ENCODE measurements around the gene MEGF6.

MEGF6 gene

DNA sequence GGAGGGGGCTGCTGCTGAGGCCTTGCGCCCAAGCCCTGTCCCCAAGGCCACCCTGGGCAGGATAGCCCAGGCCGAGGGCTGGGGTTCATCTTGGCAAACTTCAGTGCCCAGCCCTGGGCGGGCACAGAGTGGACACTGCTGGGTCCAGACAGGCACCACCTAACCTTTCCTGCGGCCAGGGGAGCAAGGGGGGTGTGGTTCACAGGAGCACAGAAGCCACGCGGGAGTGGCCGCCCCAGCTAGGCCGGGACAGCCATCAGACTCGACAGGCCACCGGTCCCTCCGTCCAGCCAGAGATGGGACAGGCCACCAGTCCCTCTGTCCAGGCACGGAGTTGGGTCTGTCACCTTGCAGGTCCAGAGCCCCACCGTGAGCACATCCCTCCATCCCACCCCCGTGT lies 127.9 kb downstream of the MEGF6 start:
- no peak for DNase-seq (ENCODE audit: low spot score)

DNA sequence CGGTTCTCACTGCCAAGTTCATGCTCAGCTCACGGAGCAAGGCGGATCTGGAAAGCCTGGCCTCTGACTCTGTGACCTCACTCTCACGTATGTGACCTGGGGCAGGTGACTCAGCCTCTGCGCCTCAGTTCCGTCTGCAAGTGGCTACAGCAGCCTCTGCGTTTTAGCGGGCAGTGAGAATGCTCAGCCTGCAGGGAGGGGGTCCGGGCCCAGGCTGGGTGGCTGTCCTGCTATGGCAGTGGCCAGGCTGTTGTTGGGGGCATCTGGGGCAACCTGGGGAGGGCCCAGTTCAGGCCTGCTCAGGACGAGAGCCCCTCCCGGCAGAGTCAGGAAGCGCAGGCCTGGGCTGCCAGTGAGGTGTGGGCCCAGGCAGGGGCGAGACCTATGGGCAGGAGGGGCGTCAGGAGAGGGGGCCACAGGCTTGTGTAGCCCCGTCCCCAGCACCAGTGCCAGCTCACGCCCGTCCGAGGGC lies 128.9 kb downstream of the MEGF6 start:
- no peak for DNase-seq (ENCODE audit: low spot score)

DNA sequence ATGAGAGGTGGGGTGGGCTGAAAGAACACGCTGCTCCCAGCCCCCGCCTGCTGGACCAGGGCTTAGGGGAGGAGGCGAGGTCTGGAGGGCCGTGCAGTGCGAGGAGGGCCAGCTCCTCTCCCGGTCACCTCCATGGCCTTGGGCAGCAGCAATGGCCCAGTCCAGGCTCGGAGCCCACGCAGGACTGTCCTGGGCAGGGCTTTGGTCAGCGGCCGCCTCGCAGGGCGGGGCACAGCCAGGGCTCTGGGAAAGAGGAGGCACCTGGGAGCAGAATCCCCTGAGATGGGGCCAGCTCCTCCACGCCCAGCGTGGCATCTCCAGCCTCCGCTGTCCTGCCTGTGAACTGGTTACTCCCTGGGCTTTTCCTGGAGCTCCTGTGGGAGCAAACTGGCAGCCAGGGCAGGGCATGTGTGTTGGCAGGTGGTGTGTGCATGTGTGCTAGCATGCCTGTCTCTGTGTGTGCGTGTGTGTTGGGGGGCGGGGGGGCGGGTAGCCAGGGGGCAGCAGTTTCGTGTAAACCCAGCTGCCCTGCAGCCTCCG lies 129.4 kb downstream of the MEGF6 start:
- no peak for DNase-seq (ENCODE audit: low spot score)

DNA sequence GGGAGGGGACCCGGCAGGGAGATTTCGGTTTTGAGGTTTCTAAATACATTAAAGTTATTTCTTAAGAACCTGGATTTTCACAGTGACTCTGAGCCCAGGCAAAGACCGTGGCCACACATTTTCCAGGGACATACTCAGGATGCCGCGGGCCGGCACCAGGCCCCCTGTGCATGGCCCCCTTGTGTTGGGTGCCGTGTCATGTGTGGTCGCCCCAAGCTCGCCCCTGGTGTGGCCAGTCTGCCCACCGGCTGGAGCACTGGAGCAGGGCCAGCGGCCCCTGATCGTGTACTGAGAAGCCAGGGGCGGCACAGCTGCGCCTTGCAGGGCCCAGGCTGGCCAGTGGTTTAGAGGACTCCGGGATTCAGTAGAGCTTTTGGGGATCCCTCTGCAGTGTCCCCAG lies 130.3 kb downstream of the MEGF6 start:
- DNase-seq (ENCODE audit: low spot score): no peak

DNA sequence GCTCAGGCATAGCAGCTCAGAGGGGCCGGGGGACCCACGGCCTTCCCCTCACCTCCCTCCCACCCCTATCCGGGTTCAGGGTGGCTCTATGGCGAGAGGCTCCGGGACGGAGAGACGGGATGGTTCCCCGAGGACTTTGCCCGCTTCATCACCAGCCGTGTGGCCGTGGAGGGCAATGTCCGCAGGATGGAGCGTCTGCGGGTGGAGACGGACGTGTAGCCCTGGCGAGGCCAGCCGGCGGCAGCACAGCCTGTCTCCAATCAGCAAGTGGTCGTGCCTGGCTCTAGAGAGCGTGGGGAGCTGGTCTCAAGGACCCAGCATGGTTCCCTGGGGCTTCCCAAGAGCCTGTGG lies 131.0 kb downstream of the MEGF6 start:
- DNase-seq (ENCODE audit: low spot score): no peak

DNA sequence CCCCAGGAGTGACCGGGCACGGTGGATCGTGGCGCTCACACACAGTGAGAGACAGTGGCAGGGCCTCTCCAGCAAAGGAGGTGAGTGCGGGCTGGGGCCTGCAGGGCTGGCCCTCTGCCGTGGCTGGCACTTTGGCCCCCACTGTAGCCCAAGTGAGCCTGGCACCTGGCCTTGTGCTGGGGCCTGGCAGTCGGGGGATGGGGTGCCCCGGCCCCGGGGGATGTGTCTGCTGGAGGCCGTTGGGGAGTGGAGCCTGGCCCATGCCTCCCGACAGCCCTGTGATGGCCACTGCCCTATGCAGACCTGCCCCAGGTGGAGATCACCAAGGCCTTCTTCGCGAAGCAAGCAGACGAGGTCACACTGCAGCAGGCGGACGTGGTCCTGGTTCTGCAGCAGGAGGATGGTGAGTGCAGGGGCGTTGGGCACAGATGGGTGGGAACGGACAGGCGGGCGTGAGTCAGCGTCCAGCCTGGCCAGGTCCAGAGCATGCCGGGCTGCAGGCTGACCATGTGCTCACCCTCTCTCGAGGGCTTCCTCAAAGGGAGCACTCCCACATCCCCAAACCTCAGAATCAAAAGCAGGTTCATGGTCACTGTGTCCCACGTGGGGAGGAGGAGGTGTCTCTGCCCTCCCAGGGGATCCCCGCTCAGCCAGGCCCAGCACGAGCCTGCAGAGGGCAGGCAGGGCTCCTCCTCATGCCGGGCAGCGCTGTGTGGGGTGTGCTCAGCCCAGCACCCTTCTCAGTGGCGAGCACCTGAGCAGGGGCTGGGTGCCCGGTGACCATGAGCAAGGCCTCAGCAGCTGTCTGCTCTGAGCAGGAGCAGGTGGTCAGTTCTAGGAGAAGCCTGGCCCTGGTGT lies 131.6 kb downstream of the MEGF6 start:
- no peak for DNase-seq (ENCODE audit: low spot score)

DNA sequence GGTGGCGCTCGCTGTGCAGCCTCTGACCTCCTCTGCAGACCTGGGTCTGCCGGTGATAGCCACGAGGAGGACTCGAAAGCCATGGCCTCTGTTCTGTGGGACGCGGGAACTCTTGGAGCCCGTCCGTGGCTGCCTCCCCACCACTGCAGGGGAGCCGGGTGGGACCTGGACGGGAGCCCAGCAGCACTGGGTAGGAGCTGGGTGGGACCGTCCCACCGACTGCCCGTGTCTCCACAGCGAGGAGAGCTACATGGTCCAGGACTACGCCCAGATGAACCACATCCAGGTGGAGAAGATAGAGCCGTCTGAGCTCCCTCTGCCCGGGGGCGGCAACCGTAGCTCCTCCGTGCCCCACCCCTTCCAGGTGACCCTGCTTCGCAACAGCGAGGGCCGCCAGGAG lies 133.1 kb downstream of the MEGF6 start:
- no peak for DNase-seq (ENCODE audit: low spot score)

DNA sequence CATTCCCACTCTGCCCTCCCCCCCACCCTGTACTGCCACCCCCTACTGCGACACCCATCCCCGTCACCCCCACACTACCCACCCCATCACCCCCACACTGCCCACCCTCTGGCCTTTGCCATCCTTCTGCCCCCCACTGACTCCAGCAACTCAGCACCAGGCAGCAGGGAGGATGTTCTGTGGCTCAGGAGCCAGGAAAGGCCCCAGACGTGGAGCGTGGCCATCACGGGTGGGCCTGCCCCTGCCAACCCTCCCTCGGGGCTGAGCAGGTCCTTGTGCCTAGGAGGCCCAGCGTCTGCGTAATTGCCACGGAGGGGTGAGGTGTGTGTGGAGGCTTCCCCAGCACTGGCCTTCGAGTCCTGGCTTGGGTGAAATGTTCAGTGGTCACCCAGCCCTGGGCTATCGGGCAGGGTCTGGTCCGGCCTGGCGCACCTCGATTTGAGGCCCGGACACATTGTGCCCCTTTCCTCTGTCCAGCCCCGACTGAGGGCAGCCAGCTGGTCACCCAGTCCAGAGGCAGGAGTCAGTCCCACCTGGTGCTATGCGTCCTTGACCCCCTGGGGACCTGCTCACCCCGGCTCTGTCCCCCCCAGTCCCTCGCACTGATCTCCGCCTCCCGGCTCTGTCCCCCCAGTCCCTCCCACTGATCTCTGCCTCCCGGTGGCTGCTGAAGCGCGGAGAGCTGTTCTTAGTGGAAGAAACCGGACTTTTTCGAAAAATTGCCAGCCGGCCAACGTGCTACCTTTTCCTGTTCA lies 133.9 kb downstream of the MEGF6 start:
- DNase-seq (ENCODE audit: low spot score): no peak

DNA sequence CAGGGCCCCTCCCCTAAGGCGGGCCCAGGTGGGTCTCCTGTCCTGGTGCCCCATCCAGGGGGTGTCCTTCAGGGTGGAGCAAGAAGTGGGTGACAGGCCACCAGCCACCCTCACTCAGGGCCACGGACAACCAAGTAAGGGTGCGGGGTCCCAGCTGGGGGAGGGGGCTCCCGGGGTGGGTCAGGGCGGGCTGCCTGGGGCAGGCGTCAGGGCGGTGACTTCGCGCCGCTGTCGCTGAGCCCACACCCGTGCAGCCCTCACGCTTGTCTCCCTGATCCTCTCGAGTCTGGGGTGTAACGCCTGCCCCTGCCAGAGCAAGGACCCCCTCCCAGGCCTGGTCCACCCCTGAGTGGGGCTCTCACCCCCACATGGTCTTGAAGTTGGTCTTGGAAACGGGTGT lies 134.6 kb downstream of the MEGF6 start:
- no peak for DNase-seq (ENCODE audit: low spot score)

DNA sequence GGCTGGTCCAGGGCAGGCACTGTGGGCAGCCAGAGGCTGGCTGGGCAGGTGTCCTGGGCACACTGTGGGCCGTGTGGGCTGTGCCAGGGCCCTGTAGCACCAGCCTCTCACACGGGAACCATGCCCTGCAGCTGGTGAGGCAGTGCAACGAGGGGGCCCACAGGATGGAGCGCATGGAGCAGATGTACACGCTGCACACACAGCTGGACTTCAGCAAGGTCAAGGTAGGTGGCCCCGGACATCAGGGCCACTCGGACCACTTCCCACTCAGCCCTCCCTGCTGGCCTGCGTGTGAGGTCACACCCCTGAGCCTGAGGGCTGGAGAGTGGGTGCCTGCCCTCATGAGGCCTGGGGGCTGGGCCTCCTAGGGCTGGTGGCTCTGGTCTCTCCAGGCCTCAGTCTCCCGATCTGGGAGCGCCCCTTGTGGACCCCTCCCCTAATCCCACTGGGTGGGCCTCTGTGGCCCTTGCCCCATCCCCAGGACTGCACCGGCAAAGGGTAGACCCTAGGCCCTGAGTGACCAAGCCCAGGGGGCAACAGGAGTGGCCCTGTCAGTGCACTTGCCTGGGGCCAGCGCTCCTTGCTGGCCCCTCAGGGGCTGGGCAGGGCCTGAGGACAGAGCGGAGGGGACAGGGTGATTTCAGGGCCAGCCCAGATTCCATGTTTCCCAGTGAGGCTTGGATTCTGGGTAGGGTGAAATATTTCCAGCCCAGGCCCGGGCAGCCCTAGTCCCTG lies 135.3 kb downstream of the MEGF6 start:
- DNase-seq (ENCODE audit: low spot score): no peak

DNA sequence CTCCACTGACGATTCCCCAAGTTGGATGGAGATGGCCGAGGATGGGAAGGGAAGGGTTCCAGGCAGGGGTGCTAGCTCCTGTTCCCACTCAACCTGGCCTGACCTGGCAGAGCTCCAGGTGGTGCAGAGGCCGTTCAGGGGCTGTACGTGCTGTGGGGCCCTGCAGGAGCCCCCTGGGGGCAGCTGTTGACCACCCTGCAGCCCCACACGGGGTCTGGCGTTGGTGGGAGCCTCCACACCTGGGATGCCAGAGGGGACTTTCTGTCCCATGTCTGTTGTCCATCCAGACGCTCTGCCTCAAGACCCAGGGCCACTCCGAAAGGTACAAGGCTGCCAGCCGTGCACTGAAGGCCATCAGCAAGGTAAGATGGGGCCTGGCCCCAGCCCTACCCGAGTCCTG lies 136.9 kb downstream of the MEGF6 start:
- DNase-seq (ENCODE audit: low spot score): no peak

DNA sequence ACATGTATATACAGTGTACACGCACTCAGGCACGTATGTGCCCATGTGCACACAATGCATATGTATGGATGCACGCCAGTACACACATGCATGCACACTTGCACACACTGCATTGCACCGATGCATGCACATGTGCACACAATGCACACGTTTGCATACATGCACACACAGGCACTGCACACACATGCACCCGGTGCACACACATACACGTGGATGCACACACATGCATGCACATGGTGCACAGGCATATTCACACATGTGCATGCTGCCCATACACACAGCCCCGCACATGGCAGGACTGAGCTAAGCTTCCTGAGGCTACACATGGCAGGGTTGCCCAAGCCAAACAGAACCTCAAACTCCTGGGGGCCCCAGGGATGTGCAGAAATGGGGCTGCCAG lies 137.3 kb downstream of the MEGF6 start:
- DNase-seq (ENCODE audit: low spot score): no peak

DNA sequence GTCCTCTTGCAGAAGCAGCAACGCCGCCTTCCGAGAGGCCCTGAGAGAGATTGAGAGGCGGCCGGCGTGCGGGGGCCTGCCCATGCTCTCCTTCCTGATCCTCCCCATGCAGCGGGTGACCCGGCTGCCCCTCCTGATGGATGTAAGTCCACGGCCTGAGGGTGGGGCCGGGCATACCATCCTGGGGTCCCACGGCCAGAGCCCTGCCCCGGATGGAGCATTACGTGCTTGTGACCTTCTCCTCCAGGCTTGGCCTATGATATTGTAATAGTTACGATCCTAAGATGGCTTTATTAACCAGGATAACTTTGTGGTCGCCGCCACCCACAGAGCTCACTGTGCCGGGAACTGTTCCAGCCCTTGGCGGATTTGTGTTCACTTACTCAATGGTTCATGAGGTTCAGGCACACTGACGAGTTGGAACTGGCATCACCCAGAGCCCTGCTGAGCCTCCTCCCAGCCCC lies 137.9 kb downstream of the MEGF6 start:
- no peak for DNase-seq (ENCODE audit: low spot score)

DNA sequence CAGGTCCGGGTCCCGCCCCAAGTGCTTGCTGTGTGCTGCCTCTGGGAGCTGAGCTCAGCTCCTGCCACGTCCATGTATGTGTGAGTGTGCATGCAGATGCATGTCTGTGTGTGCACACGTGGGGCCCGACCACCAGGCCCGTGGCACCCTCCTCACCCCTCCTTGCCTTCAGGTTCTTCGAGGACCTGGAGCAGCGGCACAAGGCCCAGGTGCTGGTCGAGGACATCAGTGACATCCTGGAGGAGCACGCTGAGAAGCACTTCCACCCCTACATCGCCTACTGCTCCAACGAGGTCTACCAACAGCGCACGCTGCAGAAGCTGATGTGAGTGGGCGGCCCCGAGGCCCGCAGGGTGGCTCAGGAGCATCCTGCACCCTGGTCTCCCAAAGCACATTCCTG lies 138.4 kb downstream of the MEGF6 start:
- no peak for DNase-seq (ENCODE audit: low spot score)

DNA sequence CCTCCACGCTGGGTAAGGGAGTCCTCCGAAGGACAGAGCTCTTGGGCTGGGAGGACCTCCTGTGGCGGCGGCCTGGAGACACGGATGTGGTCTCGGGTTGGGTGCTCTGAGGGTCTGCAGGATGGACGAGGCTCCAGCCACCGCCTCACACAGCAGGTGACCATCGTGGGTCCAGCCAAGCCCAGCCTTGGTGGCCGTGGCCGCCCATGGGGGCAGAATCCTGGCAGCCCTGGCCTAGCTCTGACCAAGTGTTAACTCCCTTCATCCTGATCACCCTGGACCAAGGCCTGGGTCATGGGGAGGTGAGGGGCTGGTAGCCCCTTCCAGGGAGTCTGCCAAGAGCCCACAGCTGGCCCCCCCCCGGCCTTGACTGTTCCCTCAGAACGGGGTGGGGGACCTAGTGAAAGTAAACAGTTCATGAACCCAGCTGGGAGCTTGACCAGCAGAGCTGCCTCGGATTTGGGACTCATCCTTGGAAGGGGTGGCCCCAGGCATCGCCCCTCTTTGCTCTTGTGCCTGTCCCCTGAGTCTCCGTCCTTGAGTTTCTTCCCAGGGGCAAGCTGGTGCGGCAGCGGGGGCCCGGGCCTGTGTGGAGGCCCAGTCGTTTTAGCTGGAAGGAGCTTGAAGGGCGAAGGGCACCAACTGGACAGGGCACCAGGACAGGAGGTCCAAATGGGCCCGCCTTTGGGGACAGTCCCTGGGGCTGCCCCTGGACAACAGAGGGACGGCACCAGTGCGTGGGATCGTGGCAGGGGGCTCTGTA lies 139.0 kb downstream of the MEGF6 start:
- DNase-seq (ENCODE audit: low spot score): no peak

DNA sequence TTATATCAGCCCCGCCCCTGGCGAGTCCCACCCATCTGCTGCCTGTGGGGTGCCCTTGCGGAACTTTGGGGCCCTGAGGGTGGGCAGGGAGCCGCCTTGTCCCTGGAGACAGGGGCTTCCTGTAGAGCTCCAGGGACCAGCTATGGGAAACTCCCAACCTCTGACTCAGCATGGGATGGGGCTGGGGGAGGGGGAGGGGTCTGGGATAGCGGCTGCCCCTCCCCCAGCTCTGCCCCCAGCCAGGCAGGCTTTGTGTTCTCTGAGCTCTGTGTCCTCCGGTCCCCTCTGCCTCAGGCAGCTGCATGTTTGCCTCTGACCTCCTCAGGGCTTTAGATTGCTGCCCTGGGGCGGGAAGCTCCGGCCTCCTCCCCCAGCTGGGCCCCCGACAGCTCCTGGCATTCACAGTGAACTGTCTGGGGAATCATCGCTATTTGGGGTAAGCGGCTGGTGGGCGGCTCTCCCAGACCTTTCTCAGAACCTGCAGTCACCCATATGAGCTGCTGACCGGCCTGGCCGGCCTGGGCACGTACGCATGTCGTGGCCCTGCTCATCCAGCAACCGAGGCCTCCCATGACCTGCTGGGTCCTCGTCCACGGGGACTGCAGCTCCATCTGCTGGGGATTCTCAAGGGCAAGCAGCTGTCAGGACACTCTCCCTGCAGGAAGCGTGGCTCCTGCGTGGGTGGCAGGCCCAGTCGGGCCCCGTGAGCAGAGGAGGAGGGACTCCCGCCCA lies 139.8 kb downstream of the MEGF6 start:
- DNase-seq (ENCODE audit: low spot score): no peak

DNA sequence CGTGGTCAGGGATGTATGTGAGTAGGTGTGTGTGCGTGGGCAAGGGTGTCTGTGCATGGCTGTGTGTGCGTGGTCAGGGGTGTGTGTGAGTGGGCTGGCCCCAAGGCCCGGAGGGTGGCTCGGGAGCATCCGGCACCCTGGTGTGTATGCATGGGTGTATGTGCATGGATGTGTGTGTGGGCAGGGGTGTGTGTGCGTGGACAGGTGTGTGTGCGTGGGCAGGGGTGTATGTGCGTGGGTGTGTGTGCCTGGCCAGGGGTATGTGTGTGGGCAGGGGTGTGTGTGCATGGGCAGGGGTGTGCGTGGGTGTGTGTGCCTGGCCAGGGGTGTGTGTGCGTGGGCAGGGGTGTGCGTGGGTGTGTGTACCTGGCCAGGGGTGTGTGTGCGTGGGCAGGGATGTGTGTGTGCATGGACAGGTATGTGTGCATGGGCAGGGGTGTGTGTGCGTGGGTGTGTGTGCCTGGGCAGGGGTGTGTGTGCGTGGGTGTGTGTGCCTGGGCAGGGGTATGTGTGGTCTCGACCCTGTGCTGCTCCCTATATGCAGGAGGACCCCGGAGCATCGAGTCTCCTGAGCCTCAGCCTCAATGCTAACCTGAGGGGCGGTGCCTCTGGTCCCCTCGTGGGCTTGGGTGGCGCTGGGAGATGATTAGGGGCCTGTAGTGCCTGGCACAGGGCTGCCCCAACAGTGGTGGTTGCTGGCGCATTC lies 140.5 kb downstream of the MEGF6 start:
- DNase-seq (ENCODE audit: low spot score): no peak

DNA sequence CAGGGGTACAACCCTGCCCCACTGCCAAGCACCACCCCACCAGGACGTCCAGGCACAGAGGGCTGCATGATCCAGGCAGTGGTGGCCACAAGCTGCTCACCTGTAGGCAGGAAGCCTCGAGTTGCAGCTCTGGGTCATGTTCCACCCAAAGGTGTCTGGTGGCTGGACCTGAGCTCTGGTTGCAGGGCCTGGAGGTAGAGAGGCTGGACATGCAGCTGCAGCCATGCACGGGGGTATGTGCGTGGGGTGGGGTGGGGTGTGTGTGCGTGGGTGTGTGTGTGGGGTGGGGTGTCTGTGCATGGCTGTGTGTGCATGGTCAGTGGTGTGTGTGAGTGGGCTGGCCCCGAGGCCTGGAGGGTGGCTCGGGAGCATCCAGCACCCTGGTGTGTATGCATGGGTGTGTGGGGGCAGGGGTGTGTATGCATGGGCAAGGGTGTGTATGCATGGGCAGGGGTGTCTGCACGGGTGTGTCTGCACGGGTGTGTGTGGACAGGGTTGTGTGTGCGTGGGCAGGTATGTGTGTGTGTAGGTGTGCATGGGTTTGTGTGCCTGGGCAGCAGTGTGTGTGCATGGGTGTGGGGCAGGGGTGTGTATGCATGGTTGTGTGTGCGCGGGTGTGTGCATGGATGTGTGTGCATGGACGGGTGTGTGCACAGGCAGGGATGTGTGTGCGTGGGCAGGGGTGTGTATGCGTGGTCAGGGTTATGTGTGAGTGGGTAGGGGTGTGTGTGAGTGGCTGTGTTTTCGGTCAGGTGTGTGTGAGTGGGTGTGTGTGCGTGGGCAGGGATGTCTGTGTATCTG lies 141.3 kb downstream of the MEGF6 start:
- no peak for DNase-seq (ENCODE audit: low spot score)

DNA sequence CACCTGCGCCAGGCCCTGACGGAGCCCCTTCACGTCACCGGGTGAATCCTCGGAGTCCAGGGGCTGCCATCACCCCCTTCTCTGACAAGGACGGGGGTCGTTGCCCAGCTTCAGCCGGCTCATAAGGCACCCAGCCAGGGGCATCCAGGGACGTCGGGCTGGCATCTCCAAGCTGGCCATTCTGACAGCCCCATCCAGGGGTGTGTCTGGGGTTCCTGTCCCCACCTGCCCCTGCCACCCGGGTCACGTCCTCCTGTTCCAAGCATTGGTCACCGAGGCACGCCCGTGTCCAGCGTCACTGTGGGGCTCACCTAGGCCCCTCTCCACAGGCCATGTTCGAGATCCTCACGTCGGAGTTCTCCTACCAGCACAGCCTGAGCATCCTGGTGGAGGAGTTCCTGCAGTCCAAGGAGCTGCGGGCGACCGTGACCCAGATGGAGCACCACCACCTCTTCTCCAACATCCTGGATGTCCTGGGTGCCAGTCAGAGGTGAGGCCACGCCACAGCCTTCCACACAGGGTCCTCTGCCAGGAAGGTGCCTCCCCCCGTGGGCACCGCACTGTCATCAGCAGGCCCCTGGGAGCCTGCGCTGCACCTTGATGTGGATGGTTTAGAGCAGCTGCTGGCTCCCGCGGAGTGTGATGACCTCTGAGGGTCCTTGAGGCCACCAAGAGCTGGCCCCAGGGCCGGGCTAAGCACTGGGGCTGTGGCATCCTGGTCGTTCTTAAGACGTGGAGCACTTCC lies 142.0 kb downstream of the MEGF6 start:
- DNase-seq (ENCODE audit: low spot score): no peak
